K562 (cell line): ENCODE measurements around the gene ZNF750. TPM values are rescaled to one million over a fixed set of nuclear protein-coding genes. Genes with fewer than 3 reads are reported as not detected.

ENCODE experiments used
- ATAC-seq: fragments of 200-7000 bp; cut with Tn5 transposase; 3 replicates; pipeline ENCODE4 v1.9.1; 2020; ENCODE audit warnings: moderate library complexity
- BruUV-seq: library from RNA; stranded (reverse); fragments of 400-500 nt; replicated peaks from 2 replicates; lab custom pipeline; 2021; lab: Mats Ljungman, UMichigan
- CTCF ChIA-PET: fragments of 300-600 bp; formaldehyde crosslinking; extraction: SDS; loops from one replicate; lab custom pipeline; 2021; ENCODE audit warnings: low intra/inter-chr PET ratio; lab: Yijun Ruan, JAX
- POLR2A ChIA-PET: fragments of 300-600, 350-650 bp; sonication (Branson Sonifier 250); formaldehyde crosslinking; extraction: SDS; loops from one replicate; lab custom pipeline; 2021; ENCODE audit warnings: antibody characterized with exemption, inconsistent platforms; lab: Yijun Ruan, JAX
- DNase-seq, 4 experiments: peaks; one replicate each; pipeline versions ENCODE4 v3.0.0 to v3.0.0-alpha.2; 2011 to 2018; ENCODE audit warnings: low spot score in 3 of 4, mixed read lengths in 3 of 4; ENCODE audit errors: extremely low read depth in 1 of 4
- FAIRE-seq: peaks from 2 replicates; lab custom pipeline; 2011; peaks lifted over from hg19 to GRCh38; lab: Jason Lieb, UNC
- H2AFZ ChIP-seq: 2 replicates; pipeline ENCODE4 v1.6.0; 2011; ENCODE audit warnings: low read depth, low read length, control low read depth, inconsistent platforms
- H3K27ac ChIP-seq: fragments of 200-600 bp; 3 replicates; pipeline ENCODE4 v1.8.0; 2011; ENCODE audit warnings: low read depth, mild to moderate bottlenecking, control low read depth, inconsistent platforms, low read length, moderate library complexity, mixed read lengths; ENCODE audit errors: extremely low read depth
- H3K27me3 ChIP-seq, 2 experiments: fragments of 300-600 bp in 1 of 2; 2 replicates in 1 of 2; 3 replicates in 1 of 2; pipeline versions ENCODE4 v1.6.0 to v1.8.0; 2011; ENCODE audit warnings: inconsistent platforms in 2 of 2, low read length in 2 of 2, mild to moderate bottlenecking in 1 of 2, mixed read lengths in 1 of 2, moderate library complexity in 1 of 2; ENCODE audit not compliant: control insufficient read depth in 2 of 2, insufficient read depth in 2 of 2
- H3K36me3 ChIP-seq: fragments of 300-600 bp; 3 replicates; pipeline ENCODE4 v1.8.0; 2011; ENCODE audit warnings: mild to moderate bottlenecking, low read length, inconsistent platforms; ENCODE audit not compliant: control insufficient read depth, insufficient read depth
- H3K4me1 ChIP-seq, 2 experiments: fragments of 200-600 bp in 1 of 2; replicated peaks in 1 of 2; 2 replicates in 1 of 2; 3 replicates in 1 of 2; pipeline versions ENCODE4 v1.5.1 to v1.8.0; 2011; ENCODE audit warnings: inconsistent platforms in 2 of 2, low read length in 2 of 2, mild to moderate bottlenecking in 1 of 2, mixed read lengths in 1 of 2, moderate library complexity in 1 of 2; ENCODE audit not compliant: control insufficient read depth in 2 of 2, insufficient read depth in 2 of 2
- H3K4me2 ChIP-seq: 2 replicates; pipeline ENCODE4 v1.6.1; 2011; ENCODE audit warnings: low read length, control low read depth, inconsistent platforms, mixed read lengths; ENCODE audit not compliant: insufficient read depth
- H3K4me3 ChIP-seq: fragments of 200-600 bp; sonication (generic), shearing (Covaris generic); 2 replicates; pipeline ENCODE4 v1.5.1; 2016; ENCODE audit warnings: control low read depth, inconsistent platforms
- H3K79me2 ChIP-seq: fragments of 200-600 bp; 3 replicates; pipeline ENCODE4 v1.8.0; 2011; ENCODE audit warnings: low read length, inconsistent platforms; ENCODE audit not compliant: control insufficient read depth, insufficient read depth
- H3K9ac ChIP-seq, 2 experiments: 2 replicates each; pipeline versions ENCODE4 v1.6.0 to v1.6.1; 2011; ENCODE audit warnings: low read depth in 2 of 2, low read length in 2 of 2, control low read depth in 1 of 2, inconsistent platforms in 1 of 2, mild to moderate bottlenecking in 1 of 2, mixed read lengths in 1 of 2; ENCODE audit not compliant: insufficient read depth in 1 of 2
- H3K9me1 ChIP-seq: one replicate; pipeline ENCODE4 v1.6.0; 2011; ENCODE audit warnings: inconsistent platforms, mild to moderate bottlenecking, low read length, moderate library complexity; ENCODE audit not compliant: control insufficient read depth, insufficient read depth
- H3K9me3 ChIP-seq: replicated peaks from 2 replicates; pipeline ENCODE4 v1.5.1; 2011; ENCODE audit warnings: low read depth, low read length, inconsistent platforms; ENCODE audit not compliant: control insufficient read depth, insufficient read depth
- H4K20me1 ChIP-seq: replicated peaks from 2 replicates; pipeline ENCODE4 v1.6.1; 2011; ENCODE audit warnings: low read length, inconsistent platforms, mixed read lengths; ENCODE audit not compliant: control insufficient read depth, insufficient read depth
- ATF3 ChIP-seq, 2 experiments: fragments of 450-650 bp in 1 of 2; sonication (generic) in 1 of 2; formaldehyde crosslinking in 1 of 2; IDR thresholded peaks in 1 of 2; conservative IDR thresholded peaks in 1 of 2; 2 replicates each; pipeline versions ENCODE4 v1.6.1 to v1.8.1; 2016 to 2023; ENCODE audit warnings: mild to moderate bottlenecking in 2 of 2, moderate library complexity in 2 of 2, inconsistent platforms in 1 of 2, missing genetic modification reagents in 1 of 2
- ATF7 ChIP-seq: fragments of 450-650 bp; IDR thresholded peaks from 2 replicates; pipeline ENCODE4 v1.7.1; 2014; ENCODE audit warnings: mild to moderate bottlenecking, moderate library complexity
- CEBPG ChIP-seq, 3 experiments: fragments of 200-800 bp in 1 of 3; sonication (Bioruptor generic) in 1 of 3; sonication (generic) in 1 of 3; formaldehyde crosslinking in 1 of 3; IDR thresholded peaks in 2 of 3; conservative IDR thresholded peaks in 1 of 3; 2 replicates each; pipeline versions ENCODE4 v1.6.1 to v1.8.0; 2016 to 2022; ENCODE audit warnings: missing compliant biosample characterization in 2 of 3, missing genetic modification characterization in 2 of 3, mild to moderate bottlenecking in 1 of 3, missing genetic modification reagents in 1 of 3
- HDGF ChIP-seq: fragments of 450-650 bp; IDR thresholded peaks from 2 replicates; pipeline ENCODE4 v1.6.1; 2016
- JUND ChIP-seq, 2 experiments: IDR thresholded peaks; 2 replicates in 1 of 2; 3 replicates in 1 of 2; pipeline ENCODE4 v1.6.1; 2011; ENCODE audit warnings: borderline replicate concordance in 2 of 2, low read depth in 2 of 2, low read length in 2 of 2, improper control_type of control experiment in 1 of 2, missing biosample characterization in 1 of 2, missing genetic modification characterization in 1 of 2, missing genetic modification reagents in 1 of 2
- MIER1 ChIP-seq: fragments of 450-650 bp; IDR thresholded peaks from 2 replicates; pipeline ENCODE4 v1.6.1; 2016; ENCODE audit warnings: antibody characterized with exemption, mild to moderate bottlenecking, low read depth
- SMARCA5 ChIP-seq: fragments of 450-650 bp; IDR thresholded peaks from 2 replicates; pipeline ENCODE4 v1.6.1; 2016
- TRIM24 ChIP-seq, 2 experiments: fragments of 450-650 bp; IDR thresholded peaks; 2 replicates each; pipeline ENCODE4 v1.6.1; 2016
- TRIM28 ChIP-seq: fragments of 450-650 bp; IDR thresholded peaks from 2 replicates; pipeline ENCODE4 v1.6.1; 2017
- YY1 ChIP-seq, 3 experiments: IDR thresholded peaks; 2 replicates each; pipeline ENCODE4 v1.6.1; 2011; ENCODE audit warnings: low read length in 2 of 3, mild to moderate bottlenecking in 2 of 3, moderate library complexity in 2 of 3, borderline replicate concordance in 1 of 3, control low read depth in 1 of 3, low read depth in 1 of 3; ENCODE audit not compliant: insufficient read depth in 3 of 3, insufficient replicate concordance in 2 of 3, control insufficient read depth in 1 of 3, insufficient read length in 1 of 3; ENCODE audit errors: extremely low read depth in 1 of 3
- ZFP36 ChIP-seq: fragments of 150-350 bp; IDR thresholded peaks from 2 replicates; pipeline ENCODE4 v1.6.1; 2018; ENCODE audit warnings: low read length, low read depth; ENCODE audit not compliant: partially characterized antibody
- ZNF407 ChIP-seq: fragments of 450-650 bp; IDR thresholded peaks from 2 replicates; pipeline ENCODE4 v1.6.1; 2016; ENCODE audit warnings: low read depth
- WGBS: fragments of 100-300 bp; shearing (Covaris generic); methylation state at CpG from one replicate; pipeline ENCODE4 v1.1.6; 2016; ENCODE audit warnings: low coverage, mixed read lengths; ENCODE audit not compliant: insufficient coverage; ENCODE audit errors: missing lambda C conversion rate; 5-methylcytosine and 5-hydroxymethylcytosine counted together
- in situ Hi-C: fragments of 300-500 bp; cut with MboI; formaldehyde crosslinking; loops from 4 replicates; pipeline ENCODE4 v1.15.0; 2018; ENCODE audit warnings: inconsistent platforms, mixed read lengths
- intact Hi-C: fragments of 100-400 bp; cut with micrococcal nuclease; formaldehyde crosslinking; loops from 2 replicates; pipeline ENCODE4 v1.14.2; 2022
- polyA plus RNA-seq, 8 experiments: library from polyadenylated mRNA; depleted of rRNA in 4 of 8; stranded (reverse) in 5 of 8; unstranded in 3 of 8; fragments of >200 nt; fragmentation: Nextera tagmentation in 2 of 8; fragmentation: Illumina TruSeq in 1 of 8; extraction: Ambion mirVana in 2 of 8; extraction: Trizol in 1 of 8; gene quantifications; 2 replicates each; pipeline versions ENCODE4 v1.2.1 to v1.2.3, GENCODE V29; 2011 to 2014; ENCODE audit warnings: inconsistent platforms in 1 of 8, missing spikeins in 1 of 8
- total RNA-seq, 7 experiments: library from RNA; depleted of rRNA in 6 of 7; stranded (reverse); fragments of >200 nt in 6 of 7; fragmentation: Illumina TruSeq in 2 of 7; extraction: Trizol in 2 of 7; gene quantifications; 2 replicates each; pipeline versions ENCODE4 v1.2.1 to v1.2.3, GENCODE V29; 2011 to 2021; ENCODE audit warnings: low replicate concordance in 1 of 7

Gene ZNF750
- total and polyA plus RNA-seq, 9 of the 15 experiments (the other 6 are each of a cell fraction or from before 2014, with no cell fraction given), result not detected

GRCh38 chr17:82816358-82816757 is 23.5 kb downstream of the ZNF750 start:
- ChIA-PET POLR2A (no interaction called here), CTCF (no interaction called here)
- intact Hi-C loops (no loop called here), in situ Hi-C loops (no loop called here)
- TF ChIP-seq MIER1 (no peak), TRIM28 (0 out of 2 replicates have a peak, but pooled peaks have one; percentile 38), YY1 (IDR thresholded peaks at IDR 0.05; ENCODE audit: borderline replicate concordance in 1 of 3, control insufficient read depth in 1 of 3, extremely low read depth in 1 of 3, insufficient read depth in 3 of 3, insufficient read length in 1 of 3, insufficient replicate concordance in 2 of 3, low read depth in 1 of 3, low read length in 2 of 3) (no peak), JUND (IDR thresholded peaks at IDR 0.05; ENCODE audit: borderline replicate concordance, low read depth, low read length) (0 out of 2 replicates have a peak, but pooled peaks have one; percentile 8), JUND (tag; IDR thresholded peaks at IDR 0.05; ENCODE audit: borderline replicate concordance, low read depth, low read length) (no peak), ATF7 (0 out of 2 replicates have a peak, but pooled peaks have one; percentile 21), CEBPG (CRISPR knock-in tag; IDR thresholded peaks at IDR 0.05) (peak; percentile 75), CEBPG (tag; conservative IDR thresholded peaks at IDR 0.05 in 1 of 2, IDR thresholded peaks at IDR 0.05 in 1 of 2) (peak in 1 of 2 experiments; percentile 53; a peak in 1 of 4 replicates), ATF3 (IDR thresholded peaks at IDR 0.05) (peak; percentile 86), ATF3 (CRISPR knock-in tag; conservative IDR thresholded peaks at IDR 0.05) (no peak), ZNF407 (0 out of 2 replicates have a peak, but pooled peaks have one; percentile 42), HDGF (no peak), SMARCA5 (0 out of 2 replicates have a peak, but pooled peaks have one; percentile 17), ZFP36 (peak; percentile 61), TRIM24 (IDR thresholded peaks at IDR 0.05) (peak; percentile 52 to 55; a peak in 2 of 4 replicates)
- no peak overlapping the region for H3K4me3 ChIP-seq
- no peak overlapping the region for H2AFZ ChIP-seq
- peaks cover 6% of the 10 kb centered on the region for H3K9me3 ChIP-seq
- H3K27ac ChIP-seq, result no peak overlapping the region; the same call in 2 of the 3 replicates
- no peaks in the 10 kb centered on the region for H4K20me1 ChIP-seq
- DNase-seq (no peak), FAIRE-seq (no peak), ATAC-seq (peak; percentile 49; the same call in 2 of the 3 replicates)
- no peak overlapping the region for H3K9ac ChIP-seq
- H3K4me2 ChIP-seq, result no peak overlapping the region
- WGBS, result 79% methylated on average over 6 of the region's 7 CpGs
- H3K36me3 ChIP-seq, result peaks cover 61% of the 10 kb centered on the region
- BruUV-seq, result no TSS peak
- no peaks in the 10 kb centered on the region for H3K79me2 ChIP-seq
- peaks cover 0 to 3% of the 10 kb centered on the region in 2 experiments; a peak in 1 of 5 replicates for H3K4me1 ChIP-seq
- H3K9me1 ChIP-seq, result no peaks in the 10 kb centered on the region
- no peaks in the 10 kb centered on the region for H3K27me3 ChIP-seq
